ENCODE data around the gene ANKMY1.

ANKMY1 gene

DNA sequence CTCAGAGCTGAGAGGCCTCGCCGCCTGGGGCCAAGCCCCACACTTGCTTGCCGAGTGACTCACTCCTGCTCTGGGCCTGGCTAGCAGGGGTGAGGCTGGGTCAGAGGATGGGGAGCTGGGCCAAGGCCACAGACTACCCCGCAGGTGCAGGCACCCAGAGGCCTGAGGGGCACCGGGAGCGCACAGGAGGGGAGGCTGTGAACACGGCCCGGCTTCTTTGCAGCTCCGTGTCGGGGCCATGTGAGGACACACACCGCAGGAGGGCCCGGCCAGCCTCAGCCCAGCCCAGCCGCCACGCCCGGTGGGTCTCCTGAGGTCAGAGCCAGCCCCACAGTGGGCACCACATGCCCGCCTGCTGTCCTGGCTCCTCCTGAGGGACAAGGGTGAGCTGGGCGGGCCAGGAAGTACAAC, 113.9 kb downstream of the ANKMY1 start:
- no peak overlapping the region for H3K4me3 ChIP-seq (ENCODE audit: low read length, poor library complexity, severe bottlenecking)
- H4K20me1 ChIP-seq (ENCODE audit: insufficient read depth, low read length, poor library complexity, severe bottlenecking), result no peaks in the 10 kb centered on the region
- H3K79me2 ChIP-seq (ENCODE audit: insufficient read depth, low read length), result no peaks in the 10 kb centered on the region
- no peaks in the 10 kb centered on the region for H3K9me2 ChIP-seq (replicated peaks; ENCODE audit: low read depth, low read length)
- H3K4me1 ChIP-seq (ENCODE audit: insufficient read depth, low read length, poor library complexity, severe bottlenecking), result no peaks in the 10 kb centered on the region
- TF ChIP-seq EZH2phosphoT487 (IDR thresholded peaks at IDR 0.05; ENCODE audit: borderline replicate concordance), result no peak
- TF ChIP-seq, protein P1, sequence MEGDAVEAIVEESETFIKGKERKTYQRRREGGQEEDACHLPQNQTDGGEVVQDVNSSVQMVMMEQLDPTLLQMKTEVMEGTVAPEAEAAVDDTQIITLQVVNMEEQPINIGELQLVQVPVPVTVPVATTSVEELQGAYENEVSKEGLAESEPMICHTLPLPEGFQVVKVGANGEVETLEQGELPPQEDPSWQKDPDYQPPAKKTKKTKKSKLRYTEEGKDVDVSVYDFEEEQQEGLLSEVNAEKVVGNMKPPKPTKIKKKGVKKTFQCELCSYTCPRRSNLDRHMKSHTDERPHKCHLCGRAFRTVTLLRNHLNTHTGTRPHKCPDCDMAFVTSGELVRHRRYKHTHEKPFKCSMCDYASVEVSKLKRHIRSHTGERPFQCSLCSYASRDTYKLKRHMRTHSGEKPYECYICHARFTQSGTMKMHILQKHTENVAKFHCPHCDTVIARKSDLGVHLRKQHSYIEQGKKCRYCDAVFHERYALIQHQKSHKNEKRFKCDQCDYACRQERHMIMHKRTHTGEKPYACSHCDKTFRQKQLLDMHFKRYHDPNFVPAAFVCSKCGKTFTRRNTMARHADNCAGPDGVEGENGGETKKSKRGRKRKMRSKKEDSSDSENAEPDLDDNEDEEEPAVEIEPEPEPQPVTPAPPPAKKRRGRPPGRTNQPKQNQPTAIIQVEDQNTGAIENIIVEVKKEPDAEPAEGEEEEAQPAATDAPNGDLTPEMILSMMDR (conservative IDR thresholded peaks at IDR 0.05; ENCODE audit: low read length), result no peak
- H3K27me3 ChIP-seq (ENCODE audit: insufficient read depth, low read length, poor library complexity, severe bottlenecking), result no peaks in the 10 kb centered on the region
- no peak overlapping the region for H3K4me2 ChIP-seq (ENCODE audit: low read depth, low read length, poor library complexity, severe bottlenecking)
- H3K9ac ChIP-seq (ENCODE audit: low read depth, low read length, poor library complexity, severe bottlenecking), result no peak overlapping the region
- H3F3A ChIP-seq (ENCODE audit: low read depth), result no peaks in the 10 kb centered on the region
- H3K36me3 ChIP-seq (ENCODE audit: insufficient read depth, low read length), result no peaks in the 10 kb centered on the region
- H2AFZ ChIP-seq (ENCODE audit: low read length), result no peak overlapping the region
- H3K9me3 ChIP-seq (ENCODE audit: insufficient read depth, low read depth, low read length), result no peaks in the 10 kb centered on the region

DNA sequence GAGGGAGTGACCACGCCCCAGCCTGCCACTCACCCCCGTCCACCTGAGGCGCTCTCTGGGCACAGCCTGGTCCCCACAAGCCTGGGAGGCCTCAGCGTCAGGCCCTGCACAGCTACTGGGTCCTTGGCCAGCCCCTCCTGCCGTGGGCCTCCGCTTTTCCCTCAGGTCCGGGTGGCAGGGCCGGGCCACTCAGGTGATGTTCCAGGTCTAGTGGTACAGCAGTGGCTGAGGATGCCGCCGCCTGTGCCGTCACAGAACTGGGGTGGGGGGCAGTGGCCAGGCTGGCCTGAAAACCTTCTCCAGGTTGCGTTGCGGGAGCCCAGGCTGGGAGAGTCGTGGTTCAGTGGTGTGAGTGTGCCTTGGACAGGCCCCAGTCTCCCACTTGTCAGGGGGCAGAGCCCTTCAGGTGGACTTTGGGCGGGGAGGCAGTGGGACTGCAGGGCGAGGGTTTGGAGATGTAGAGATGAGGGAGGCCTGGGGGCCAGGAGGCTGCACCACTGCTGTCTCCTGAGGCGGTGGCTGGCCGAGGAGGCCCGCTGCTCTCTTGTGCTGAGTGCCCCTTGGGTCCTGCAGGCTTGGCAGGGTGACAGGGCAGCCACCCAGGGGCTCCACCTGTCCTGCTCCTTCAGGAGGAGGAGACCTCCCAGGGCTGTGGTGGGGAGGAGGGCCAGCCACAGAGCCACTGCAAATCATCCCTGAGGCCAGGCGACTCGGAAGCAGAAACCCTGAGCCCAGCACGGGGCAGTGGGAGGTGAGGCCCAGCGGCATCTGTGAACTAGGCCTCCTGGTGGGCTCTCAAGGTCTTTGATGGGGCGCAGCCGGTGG, 114.7 kb downstream of the ANKMY1 start:
- no peak overlapping the region for H2AFZ ChIP-seq (ENCODE audit: low read length)
- H3K4me3 ChIP-seq (ENCODE audit: low read length, poor library complexity, severe bottlenecking), result no peak overlapping the region
- H3K79me2 ChIP-seq (ENCODE audit: insufficient read depth, low read length), result no peaks in the 10 kb centered on the region
- TF ChIP-seq EZH2phosphoT487 (IDR thresholded peaks at IDR 0.05; ENCODE audit: borderline replicate concordance), result no peak
- TF ChIP-seq, protein P1 (conservative IDR thresholded peaks at IDR 0.05; ENCODE audit: low read length), result no peak
- H3K27me3 ChIP-seq (ENCODE audit: insufficient read depth, low read length, poor library complexity, severe bottlenecking), result no peaks in the 10 kb centered on the region
- H3K9me2 ChIP-seq (replicated peaks; ENCODE audit: low read depth, low read length), result no peaks in the 10 kb centered on the region
- no peak overlapping the region for H3K9ac ChIP-seq (ENCODE audit: low read depth, low read length, poor library complexity, severe bottlenecking)
- H3K4me1 ChIP-seq (ENCODE audit: insufficient read depth, low read length, poor library complexity, severe bottlenecking), result no peaks in the 10 kb centered on the region
- no peak overlapping the region for H3K4me2 ChIP-seq (ENCODE audit: low read depth, low read length, poor library complexity, severe bottlenecking)
- H3K9me3 ChIP-seq (ENCODE audit: insufficient read depth, low read depth, low read length), result no peaks in the 10 kb centered on the region
- H3K36me3 ChIP-seq (ENCODE audit: insufficient read depth, low read length), result no peaks in the 10 kb centered on the region
- H3F3A ChIP-seq (ENCODE audit: low read depth), result no peaks in the 10 kb centered on the region
- no peaks in the 10 kb centered on the region for H4K20me1 ChIP-seq (ENCODE audit: insufficient read depth, low read length, poor library complexity, severe bottlenecking)

DNA sequence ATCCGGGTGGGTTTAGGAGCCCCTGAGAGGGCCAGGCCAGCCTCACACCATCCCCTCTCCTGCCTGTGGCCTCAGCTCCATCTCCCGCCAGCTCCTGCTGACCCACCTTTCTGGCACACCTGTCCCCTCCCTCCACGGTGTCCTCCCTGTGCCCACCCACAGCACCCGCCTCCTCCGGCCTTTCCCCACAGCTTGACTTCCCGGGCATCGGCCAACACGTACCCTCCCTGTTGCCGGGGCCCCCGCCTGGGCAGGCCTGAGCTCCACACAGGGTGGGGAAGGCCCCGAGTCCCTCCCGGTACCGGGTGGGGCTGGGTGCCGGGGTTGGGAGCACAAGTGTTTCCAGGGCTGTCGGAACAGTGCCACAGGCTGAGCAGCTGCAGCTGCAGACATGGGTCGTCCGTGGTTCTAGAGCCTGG, 115.8 kb downstream of the ANKMY1 start:
- H3K9me3 ChIP-seq (ENCODE audit: insufficient read depth, low read depth, low read length), result no peaks in the 10 kb centered on the region
- H3K27me3 ChIP-seq (ENCODE audit: insufficient read depth, low read length, poor library complexity, severe bottlenecking), result no peaks in the 10 kb centered on the region
- no peak overlapping the region for H3K9ac ChIP-seq (ENCODE audit: low read depth, low read length, poor library complexity, severe bottlenecking)
- no peaks in the 10 kb centered on the region for H3K36me3 ChIP-seq (ENCODE audit: insufficient read depth, low read length)
- H3K4me1 ChIP-seq (ENCODE audit: insufficient read depth, low read length, poor library complexity, severe bottlenecking), result peaks cover 2% of the 10 kb centered on the region
- no peaks in the 10 kb centered on the region for H3K9me2 ChIP-seq (replicated peaks; ENCODE audit: low read depth, low read length)
- H4K20me1 ChIP-seq (ENCODE audit: insufficient read depth, low read length, poor library complexity, severe bottlenecking), result no peaks in the 10 kb centered on the region
- H3F3A ChIP-seq (ENCODE audit: low read depth), result no peaks in the 10 kb centered on the region
- no peak overlapping the region for H3K4me2 ChIP-seq (ENCODE audit: low read depth, low read length, poor library complexity, severe bottlenecking)
- no peak overlapping the region for H3K4me3 ChIP-seq (ENCODE audit: low read length, poor library complexity, severe bottlenecking)
- TF ChIP-seq, protein P1 (conservative IDR thresholded peaks at IDR 0.05; ENCODE audit: low read length), result no peak
- TF ChIP-seq EZH2phosphoT487 (IDR thresholded peaks at IDR 0.05; ENCODE audit: borderline replicate concordance), result no peak
- H2AFZ ChIP-seq (ENCODE audit: low read length), result no peak overlapping the region
- H3K79me2 ChIP-seq (ENCODE audit: insufficient read depth, low read length), result no peaks in the 10 kb centered on the region
